Measurements from ENCODE around the gene BIRC3. TPM values are rescaled to one million over a fixed set of nuclear protein-coding genes. Genes with fewer than 3 reads are reported as not detected.

BIRC3 gene
- total RNA-seq, 4 donors from 2014 or later = 10.0 to 13.7 (median 11.0) TPM

DNA sequence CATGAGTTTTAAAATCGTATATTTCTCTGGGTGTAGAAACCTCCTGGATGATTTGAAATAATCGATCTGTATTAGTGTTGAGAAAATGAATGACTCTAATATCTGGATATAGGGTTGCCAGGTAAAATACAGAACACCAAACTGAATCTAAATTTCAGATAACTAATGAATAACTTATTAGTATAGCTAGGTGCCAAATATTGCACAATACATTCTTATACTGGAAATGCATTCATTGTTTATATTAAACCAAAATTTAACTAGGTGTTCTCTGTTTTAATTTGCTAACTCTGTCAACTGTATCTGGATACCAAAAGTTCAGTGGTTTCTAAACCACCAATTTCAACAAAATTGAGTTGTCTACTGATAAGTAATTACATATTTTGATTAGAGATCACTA is 2.5 kb upstream of the BIRC3 start:
- no peak for DNase-seq (ENCODE audit: extremely low spot score)
- Histone ChIP-seq H3K4me1 (peaks cover 7 to 55% (median 44%) of the 10 kb centered on the region in 4 donors), H3K27me3 (no peaks in the 10 kb centered on the region), H3K36me3 (no peaks in the 10 kb centered on the region), H3K4me3 (no peak overlapping the region), H3K27ac (replicated peaks in 1 of 4) (peak overlapping the region in 1 of 4 donors; percentile 76), H3K9me3 (no peaks in the 10 kb centered on the region)
- WGBS = 86% methylated on average over 2 of the region's 2 CpGs
- TF ChIP-seq POLR2A (IDR thresholded peaks at IDR 0.05; ENCODE audit: low read depth) = no peak
- TF ChIP-seq EP300 (IDR thresholded peaks at IDR 0.05) = no peak
- TF ChIP-seq, protein P1, sequence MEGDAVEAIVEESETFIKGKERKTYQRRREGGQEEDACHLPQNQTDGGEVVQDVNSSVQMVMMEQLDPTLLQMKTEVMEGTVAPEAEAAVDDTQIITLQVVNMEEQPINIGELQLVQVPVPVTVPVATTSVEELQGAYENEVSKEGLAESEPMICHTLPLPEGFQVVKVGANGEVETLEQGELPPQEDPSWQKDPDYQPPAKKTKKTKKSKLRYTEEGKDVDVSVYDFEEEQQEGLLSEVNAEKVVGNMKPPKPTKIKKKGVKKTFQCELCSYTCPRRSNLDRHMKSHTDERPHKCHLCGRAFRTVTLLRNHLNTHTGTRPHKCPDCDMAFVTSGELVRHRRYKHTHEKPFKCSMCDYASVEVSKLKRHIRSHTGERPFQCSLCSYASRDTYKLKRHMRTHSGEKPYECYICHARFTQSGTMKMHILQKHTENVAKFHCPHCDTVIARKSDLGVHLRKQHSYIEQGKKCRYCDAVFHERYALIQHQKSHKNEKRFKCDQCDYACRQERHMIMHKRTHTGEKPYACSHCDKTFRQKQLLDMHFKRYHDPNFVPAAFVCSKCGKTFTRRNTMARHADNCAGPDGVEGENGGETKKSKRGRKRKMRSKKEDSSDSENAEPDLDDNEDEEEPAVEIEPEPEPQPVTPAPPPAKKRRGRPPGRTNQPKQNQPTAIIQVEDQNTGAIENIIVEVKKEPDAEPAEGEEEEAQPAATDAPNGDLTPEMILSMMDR (IDR thresholded peaks at IDR 0.05) = no peak
- intact Hi-C loops (cut with DNase I) = no loop called here

DNA sequence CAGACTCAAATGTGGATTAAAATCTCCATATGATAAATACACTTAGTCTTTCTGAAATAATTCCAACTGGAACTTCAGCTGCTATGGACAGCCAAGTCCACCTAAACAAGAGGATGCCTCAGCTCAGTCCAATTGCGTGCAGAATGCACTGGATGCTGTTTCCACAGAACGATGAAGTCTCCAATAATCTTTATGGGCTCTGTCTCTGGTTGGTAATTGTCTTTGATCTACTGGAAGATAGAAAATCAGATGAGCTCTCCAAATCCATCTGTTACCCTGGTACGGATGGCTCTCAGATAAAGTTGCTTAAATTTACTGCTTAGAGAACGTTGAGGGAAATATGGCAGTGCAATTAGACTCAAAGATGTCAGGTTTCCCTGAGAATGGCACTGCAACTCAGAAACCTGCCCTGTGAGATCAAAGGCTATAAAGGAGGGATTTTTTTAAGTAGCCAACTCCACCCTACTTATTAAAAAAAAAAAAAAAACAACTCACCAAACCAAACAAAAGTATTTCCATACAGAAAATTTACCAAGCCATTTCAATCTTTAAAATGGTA is 859 bp upstream of the BIRC3 start:
- Histone ChIP-seq H3K4me3 (peak overlapping the region; percentile 61 to 80 (median 66)), H3K4me1 (peaks cover 7 to 72% (median 61%) of the 10 kb centered on the region in 4 donors), H3K36me3 (no peaks in the 10 kb centered on the region), H3K9me3 (no peaks in the 10 kb centered on the region), H3K27me3 (no peaks in the 10 kb centered on the region), H3K27ac (replicated peaks in 1 of 4) (peak overlapping the region; percentile 77 to 87 (median 84))
- no peak for DNase-seq (ENCODE audit: extremely low spot score)
- 62% methylated on average over 4 of the region's 4 CpGs for WGBS
- intact Hi-C loops (cut with DNase I) = no loop called here
- TF ChIP-seq EP300 (IDR thresholded peaks at IDR 0.05) (no peak), POLR2A (IDR thresholded peaks at IDR 0.05; ENCODE audit: low read depth) (no peak), POLR2AphosphoS5 (IDR thresholded peaks at IDR 0.05) (no peak)
- TF ChIP-seq, protein P1 (IDR thresholded peaks at IDR 0.05) = no peak

DNA sequence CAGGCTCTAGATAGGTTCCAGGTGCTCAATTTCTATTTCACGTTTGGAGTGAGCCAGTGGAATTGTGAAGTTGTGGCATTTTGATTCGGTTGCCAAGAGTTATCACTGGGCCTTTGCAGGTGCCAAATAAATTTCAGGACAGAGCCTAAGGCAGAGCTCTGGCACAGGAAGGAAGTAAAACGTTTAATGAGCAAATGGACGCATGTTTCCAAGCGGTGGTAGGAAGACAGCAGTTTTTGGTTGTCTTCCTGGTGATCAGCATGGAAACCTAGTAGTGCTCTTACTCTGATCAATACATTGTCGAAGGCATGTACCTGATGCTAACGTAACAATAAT is 452 bp downstream of the BIRC3 start:
- H3K9me3 ChIP-seq = no peaks in the 10 kb centered on the region
- 36% methylated on average over 7 of the region's 7 CpGs for WGBS
- H3K4me3 ChIP-seq = peak overlapping the region; percentile 61 to 80 (median 66)
- no peak for TF ChIP-seq POLR2A (IDR thresholded peaks at IDR 0.05; ENCODE audit: low read depth)
- no peak for TF ChIP-seq POLR2AphosphoS5 (IDR thresholded peaks at IDR 0.05)
- TF ChIP-seq EP300 (IDR thresholded peaks at IDR 0.05) = no peak
- TF ChIP-seq, protein P1 (IDR thresholded peaks at IDR 0.05) = no peak
- H3K4me1 ChIP-seq = peaks cover 7 to 77% (median 68%) of the 10 kb centered on the region in 4 donors
- no peak for DNase-seq (ENCODE audit: extremely low spot score)
- H3K36me3 ChIP-seq = no peaks in the 10 kb centered on the region
- intact Hi-C loops (cut with DNase I) = no loop called here
- peak overlapping the region; percentile 77 to 87 (median 84) for H3K27ac ChIP-seq (replicated peaks in 1 of 4)
- H3K27me3 ChIP-seq = no peaks in the 10 kb centered on the region

DNA sequence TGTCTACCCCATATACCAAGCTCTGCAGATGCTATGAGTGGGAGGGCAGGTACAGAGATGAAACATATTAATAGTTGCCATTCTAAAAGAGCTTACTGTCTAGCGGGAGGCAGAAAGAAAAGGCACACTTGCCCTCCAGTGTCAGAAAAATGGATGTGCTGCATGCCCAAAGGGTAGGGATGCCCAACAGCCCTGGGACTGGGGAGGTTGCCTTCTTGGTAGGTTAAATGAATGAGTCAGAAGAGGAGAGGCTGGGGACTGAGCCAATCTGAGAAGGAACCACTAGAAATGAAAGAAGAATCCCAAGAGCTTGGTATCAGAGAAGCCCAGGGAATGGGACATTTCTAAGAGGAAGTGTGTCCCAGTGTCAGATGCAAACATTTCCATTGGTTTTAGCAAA is 1.2 kb downstream of the BIRC3 start:
- Histone ChIP-seq H3K4me1 (peaks cover 7 to 72% (median 62%) of the 10 kb centered on the region in 4 donors), H3K4me3 (peak overlapping the region; percentile 61 to 80 (median 66)), H3K27me3 (no peaks in the 10 kb centered on the region), H3K36me3 (no peaks in the 10 kb centered on the region), H3K27ac (replicated peaks in 1 of 4) (peak overlapping the region; percentile 77 to 87 (median 84)), H3K9me3 (no peaks in the 10 kb centered on the region)
- WGBS = 79% methylated on average over 1 of the region's 1 CpG
- no peak for DNase-seq (ENCODE audit: extremely low spot score)
- intact Hi-C loops (cut with DNase I) = no loop called here
- TF ChIP-seq, protein P1 (IDR thresholded peaks at IDR 0.05) = no peak
- TF ChIP-seq POLR2AphosphoS5 (IDR thresholded peaks at IDR 0.05) = no peak
- no peak for TF ChIP-seq EP300 (IDR thresholded peaks at IDR 0.05)
- TF ChIP-seq POLR2A (IDR thresholded peaks at IDR 0.05; ENCODE audit: low read depth) = no peak

DNA sequence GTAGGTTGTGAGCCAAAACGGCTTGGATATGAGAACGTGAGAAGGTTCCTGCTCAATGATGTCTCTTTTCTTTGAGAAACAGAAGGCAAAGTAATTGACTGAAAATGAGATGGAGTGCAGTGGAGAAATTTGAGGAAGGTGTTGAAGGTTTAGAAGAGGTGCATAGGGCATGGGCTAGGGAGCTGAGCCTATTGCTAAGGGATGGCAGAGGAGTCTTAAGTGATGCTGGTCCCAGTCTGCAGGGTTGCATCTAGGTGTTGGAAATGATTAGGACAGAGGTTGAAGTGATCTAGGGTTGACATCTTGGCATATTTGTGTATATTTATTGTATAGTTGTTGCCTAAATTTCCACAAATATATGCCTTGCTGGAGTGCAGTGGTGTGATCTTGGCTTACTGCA is 2.3 kb downstream of the BIRC3 start:
- no peaks in the 10 kb centered on the region for H3K36me3 ChIP-seq
- DNase-seq (ENCODE audit: extremely low spot score) = no peak
- peak overlapping the region; percentile 71 to 87 (median 80) for H3K27ac ChIP-seq (replicated peaks in 1 of 4)
- intact Hi-C loops (cut with DNase I) = no loop called here
- no peaks in the 10 kb centered on the region for H3K27me3 ChIP-seq
- H3K9me3 ChIP-seq = no peaks in the 10 kb centered on the region
- peak overlapping the region in 1 of 4 donors; percentile 21 for H3K4me3 ChIP-seq
- peaks cover 7 to 64% (median 57%) of the 10 kb centered on the region in 4 donors for H3K4me1 ChIP-seq
- WGBS = 84% methylated on average over 2 of the region's 2 CpGs
- TF ChIP-seq, protein P1 (IDR thresholded peaks at IDR 0.05) = no peak
- TF ChIP-seq POLR2A (IDR thresholded peaks at IDR 0.05; ENCODE audit: low read depth) (no peak), POLR2AphosphoS5 (IDR thresholded peaks at IDR 0.05) (no peak), EP300 (IDR thresholded peaks at IDR 0.05) (no peak)
